ENCODE results near the gene AHDC1.
"Not testable (repeated sequence)": the region's sequence is repeated elsewhere in the genome, so short reads cannot be mapped to it uniquely, and the experiment has no call there.

AHDC1 gene

DNA sequence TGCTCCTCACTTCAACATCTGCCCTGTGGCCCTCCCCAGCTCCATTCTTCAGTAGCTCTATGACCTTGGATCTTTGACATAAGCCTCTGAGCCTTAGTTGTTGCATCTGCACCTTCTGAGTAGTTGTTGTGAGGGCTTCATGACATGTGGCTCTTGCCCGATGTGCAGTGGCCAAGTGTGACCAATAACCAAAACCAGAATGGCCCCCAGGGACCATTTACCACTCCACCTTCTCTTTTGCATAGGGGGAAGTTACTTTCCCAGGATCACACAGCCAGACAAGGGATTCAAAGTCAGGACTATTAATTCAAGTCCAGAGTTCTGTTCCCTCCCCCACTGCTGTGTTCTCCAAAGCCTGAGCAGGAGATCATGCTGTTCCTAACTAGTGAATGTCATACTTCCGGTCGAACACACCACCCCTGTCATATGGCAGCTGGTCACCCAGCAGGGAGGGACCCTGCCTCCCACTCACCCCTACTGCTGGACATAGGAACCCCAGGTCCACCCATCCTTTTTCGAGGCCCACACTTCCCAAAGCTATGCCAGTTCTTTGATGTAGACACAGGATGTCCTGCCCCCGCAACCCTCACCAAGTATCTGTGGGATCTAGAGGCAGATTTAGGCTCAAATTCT is 27.0 kb upstream of the AHDC1 start:
- Histone ChIP-seq H3K79me2 (ENCODE audit: insufficient read depth, low read depth) (no peaks in the 10 kb centered on the region), H3K4me2 (no peak overlapping the region; the same call in 1 of the 2 replicates), H3K4me3 (IDR thresholded peaks at IDR 0.05; ENCODE audit: insufficient read depth, low read depth, low read length) (no peak overlapping the region), H2AFZ (ENCODE audit: low read depth) (no peak overlapping the region), H3K4me1 (ENCODE audit: low read depth, poor library complexity, severe bottlenecking) (peaks cover 43% of the 10 kb centered on the region), H3K9ac (no peak overlapping the region), H3K27ac (no peak overlapping the region), H3K36me3 (ENCODE audit: insufficient read depth) (no peaks in the 10 kb centered on the region), H3K27me3 (ENCODE audit: insufficient read depth, low read depth) (no peaks in the 10 kb centered on the region), H4K20me1 (ENCODE audit: insufficient read depth) (no peaks in the 10 kb centered on the region)
- TF ChIP-seq CTCF (conservative IDR thresholded peaks at IDR 0.05; ENCODE audit: low read depth, low read length): no peak

- H3K4me1 ChIP-seq (ENCODE audit: low read depth, poor library complexity, severe bottlenecking): peaks cover 50% of the 10 kb centered on the region
These were observed 24.8 kb upstream of the AHDC1 start for GRCh38 chr1:27628712-27629111.

DNA sequence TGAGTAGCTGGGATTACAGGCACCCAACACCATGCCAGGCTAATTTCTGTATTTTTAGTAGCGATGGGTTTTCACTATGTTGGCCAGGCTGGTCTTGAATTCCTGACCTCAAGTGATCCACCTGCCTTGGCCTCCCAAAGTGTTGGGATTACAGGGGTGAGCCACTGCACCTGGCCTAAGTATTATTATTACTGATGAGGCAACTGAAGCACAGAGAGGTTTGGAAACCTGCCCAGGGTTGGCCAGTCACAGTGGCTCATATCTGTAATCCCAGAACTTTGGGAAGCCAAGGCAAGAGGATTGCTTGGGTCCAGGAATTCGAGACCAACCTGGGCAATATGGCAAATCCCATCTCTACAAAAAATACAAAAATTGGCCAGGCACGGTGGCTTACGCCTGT is 23.8 kb upstream of the AHDC1 start:
- H3K4me3 ChIP-seq (IDR thresholded peaks at IDR 0.05; ENCODE audit: insufficient read depth, low read depth, low read length); H3K79me2 ChIP-seq (ENCODE audit: insufficient read depth, low read depth); H3K36me3 ChIP-seq (ENCODE audit: insufficient read depth); H2AFZ ChIP-seq (ENCODE audit: low read depth); H3K27ac ChIP-seq; H3K27me3 ChIP-seq (ENCODE audit: insufficient read depth, low read depth); H4K20me1 ChIP-seq (ENCODE audit: insufficient read depth); H3K4me2 ChIP-seq; H3K9ac ChIP-seq: not testable (repeated sequence)
- peaks cover 40% of the 10 kb centered on the region for H3K4me1 ChIP-seq (ENCODE audit: low read depth, poor library complexity, severe bottlenecking)

More at GRCh38 chr1:27628712-27629111, 24.8 kb upstream of the AHDC1 start:
- Histone ChIP-seq H4K20me1 (ENCODE audit: insufficient read depth) (no peaks in the 10 kb centered on the region), H3K4me3 (IDR thresholded peaks at IDR 0.05; ENCODE audit: insufficient read depth, low read depth, low read length) (no peak overlapping the region), H3K9ac (no peak overlapping the region), H3K27me3 (ENCODE audit: insufficient read depth, low read depth) (no peaks in the 10 kb centered on the region), H3K79me2 (ENCODE audit: insufficient read depth, low read depth) (no peaks in the 10 kb centered on the region), H3K36me3 (ENCODE audit: insufficient read depth) (no peaks in the 10 kb centered on the region), H3K4me2 (no peak overlapping the region), H2AFZ (ENCODE audit: low read depth) (no peak overlapping the region), H3K27ac (no peak overlapping the region)
- no peak for TF ChIP-seq CTCF (conservative IDR thresholded peaks at IDR 0.05; ENCODE audit: low read depth, low read length)

GRCh38 chr1:27627061-27627460 is 23.1 kb upstream of the AHDC1 start:
- H2AFZ ChIP-seq (ENCODE audit: low read depth): no peak overlapping the region
- no peak overlapping the region for H3K27ac ChIP-seq
- H3K79me2 ChIP-seq (ENCODE audit: insufficient read depth, low read depth): no peaks in the 10 kb centered on the region
- H3K4me1 ChIP-seq (ENCODE audit: low read depth, poor library complexity, severe bottlenecking): peaks cover 34% of the 10 kb centered on the region
- H3K4me2 ChIP-seq: no peak overlapping the region
- no peak for TF ChIP-seq CTCF (conservative IDR thresholded peaks at IDR 0.05; ENCODE audit: low read depth, low read length)
- no peak overlapping the region for H3K9ac ChIP-seq
- H4K20me1 ChIP-seq (ENCODE audit: insufficient read depth): no peaks in the 10 kb centered on the region
- no peaks in the 10 kb centered on the region for H3K36me3 ChIP-seq (ENCODE audit: insufficient read depth)
- no peaks in the 10 kb centered on the region for H3K27me3 ChIP-seq (ENCODE audit: insufficient read depth, low read depth)
- H3K4me3 ChIP-seq (IDR thresholded peaks at IDR 0.05; ENCODE audit: insufficient read depth, low read depth, low read length): no peak overlapping the region

All from KMS-11 (cell line).